ENCODE results near the gene ACBD6. TPM values are rescaled to one million over a fixed set of nuclear protein-coding genes. Genes with fewer than 3 reads are reported as not detected.

Gene ACBD6
- total RNA-seq, 3 donors from 2014 or later (not counting 1 experiment from before 2014, with no cell fraction given): 29.8 to 47.3 (median 41.9) TPM

GRCh38 chr1:180548686-180549317 lies 46.4 kb upstream of the ACBD6 start:
- intact Hi-C loops (cut with micrococcal nuclease): no loop called here
- H3K9me3 Mint-ChIP-seq: no peaks in the 10 kb centered on the region
- WGBS (ENCODE audit: insufficient coverage): 87% methylated on average over 7 of the region's 7 CpGs
- no peak for TF ChIP-seq CTCF (IDR thresholded peaks at IDR 0.05)
- no peak overlapping the region for H3K27ac Mint-ChIP-seq
- DNase-seq: no peak
- Histone ChIP-seq H3K27ac (ENCODE audit: low read length) (no peak overlapping the region), H3K27me3 (ENCODE audit: control insufficient read depth, insufficient read depth, low read length) (no peaks in the 10 kb centered on the region), H3K36me3 (ENCODE audit: control insufficient read depth, insufficient read depth, low read length) (no peaks in the 10 kb centered on the region), H3K9me3 (ENCODE audit: control insufficient read depth, insufficient read depth, low read length) (no peaks in the 10 kb centered on the region), H3K4me3 (ENCODE audit: low read length) (no peak overlapping the region), H3K4me1 (ENCODE audit: control insufficient read depth, insufficient read depth, low read length) (no peaks in the 10 kb centered on the region)
- no peaks in the 10 kb centered on the region for H3K4me1 Mint-ChIP-seq
- H3K27me3 Mint-ChIP-seq (ENCODE audit: low read depth in 2 of 2): peaks cover 0 to 4% of the 10 kb centered on the region in 2 donors
- H3K4me3 Mint-ChIP-seq: no peak overlapping the region
- H3K36me3 Mint-ChIP-seq: no peaks in the 10 kb centered on the region
- ATAC-seq: no peak

- no peak overlapping the region for H3K4me3 Mint-ChIP-seq
- intact Hi-C loops (cut with micrococcal nuclease): no loop called here
- H3K27ac Mint-ChIP-seq: no peak overlapping the region
- H3K4me1 Mint-ChIP-seq: no peaks in the 10 kb centered on the region
- 100% methylated on average over 1 of the region's 1 CpG for WGBS (ENCODE audit: insufficient coverage)
- H3K9me3 ChIP-seq (ENCODE audit: control insufficient read depth, insufficient read depth, low read length): no peaks in the 10 kb centered on the region
- H3K4me1 ChIP-seq (ENCODE audit: control insufficient read depth, insufficient read depth, low read length): no peaks in the 10 kb centered on the region
- no peaks in the 10 kb centered on the region for H3K36me3 ChIP-seq (ENCODE audit: control insufficient read depth, insufficient read depth, low read length)
- no peaks in the 10 kb centered on the region for H3K27me3 ChIP-seq (ENCODE audit: control insufficient read depth, insufficient read depth, low read length)
- no peaks in the 10 kb centered on the region for H3K36me3 Mint-ChIP-seq
- DNase-seq: no peak
- H3K9me3 Mint-ChIP-seq: no peaks in the 10 kb centered on the region
- no peak overlapping the region for H3K27ac ChIP-seq (ENCODE audit: low read length)
- ATAC-seq: no peak
- H3K27me3 Mint-ChIP-seq (ENCODE audit: low read depth in 2 of 2): peaks cover 0 to 6% of the 10 kb centered on the region in 2 donors
- H3K4me3 ChIP-seq (ENCODE audit: low read length): no peak overlapping the region
- no peak for TF ChIP-seq CTCF (IDR thresholded peaks at IDR 0.05)
Measured at GRCh38 chr1:180545991-180546390, 43.6 kb upstream of the ACBD6 start.

GRCh38 chr1:180544050-180544449 lies 41.7 kb upstream of the ACBD6 start:
- Histone ChIP-seq H3K27me3 (ENCODE audit: control insufficient read depth, insufficient read depth, low read length) (no peaks in the 10 kb centered on the region), H3K36me3 (ENCODE audit: control insufficient read depth, insufficient read depth, low read length) (no peaks in the 10 kb centered on the region), H3K4me1 (ENCODE audit: control insufficient read depth, insufficient read depth, low read length) (no peaks in the 10 kb centered on the region), H3K4me3 (ENCODE audit: low read length) (no peak overlapping the region), H3K27ac (ENCODE audit: low read length) (no peak overlapping the region), H3K9me3 (ENCODE audit: control insufficient read depth, insufficient read depth, low read length) (no peaks in the 10 kb centered on the region)
- no peak for TF ChIP-seq CTCF (IDR thresholded peaks at IDR 0.05)
- WGBS (ENCODE audit: insufficient coverage): 90% methylated on average over 4 of the region's 4 CpGs
- H3K36me3 Mint-ChIP-seq: no peaks in the 10 kb centered on the region
- intact Hi-C loops (cut with micrococcal nuclease): no loop called here
- ATAC-seq: no peak
- no peak overlapping the region for H3K4me3 Mint-ChIP-seq
- no peak overlapping the region for H3K27ac Mint-ChIP-seq
- no peak for DNase-seq
- H3K4me1 Mint-ChIP-seq: no peaks in the 10 kb centered on the region
- no peaks in the 10 kb centered on the region for H3K9me3 Mint-ChIP-seq
- peaks cover under 1 to 4% of the 10 kb centered on the region in 2 donors for H3K27me3 Mint-ChIP-seq (ENCODE audit: low read depth in 2 of 2)

- Mint-ChIP-seq H3K4me3 (no peak overlapping the region), H3K27me3 (ENCODE audit: low read depth in 2 of 2) (peaks cover 2 to 13% of the 10 kb centered on the region in 2 donors), H3K9me3 (no peaks in the 10 kb centered on the region), H3K27ac (no peak overlapping the region), H3K4me1 (no peaks in the 10 kb centered on the region), H3K36me3 (no peaks in the 10 kb centered on the region)
- no peaks in the 10 kb centered on the region for H3K36me3 ChIP-seq (ENCODE audit: control insufficient read depth, insufficient read depth, low read length)
- no peak for DNase-seq
- intact Hi-C loops (cut with micrococcal nuclease): no loop called here
- H3K9me3 ChIP-seq (ENCODE audit: control insufficient read depth, insufficient read depth, low read length): no peaks in the 10 kb centered on the region
- ATAC-seq: no peak
- 72% methylated on average over 2 of the region's 2 CpGs for WGBS (ENCODE audit: insufficient coverage)
- no peak overlapping the region for H3K4me3 ChIP-seq (ENCODE audit: low read length)
- TF ChIP-seq CTCF (IDR thresholded peaks at IDR 0.05): no peak
- H3K4me1 ChIP-seq (ENCODE audit: control insufficient read depth, insufficient read depth, low read length): no peaks in the 10 kb centered on the region
- H3K27ac ChIP-seq (ENCODE audit: low read length): no peak overlapping the region
- H3K27me3 ChIP-seq (ENCODE audit: control insufficient read depth, insufficient read depth, low read length): no peaks in the 10 kb centered on the region
Measured at GRCh38 chr1:180542838-180543145, 40.4 kb upstream of the ACBD6 start.
